SH-SY5Y (cell line): ENCODE results near the gene RELB.

Experiments used
- GATA2 ChIP-seq: IDR thresholded peaks from 2 replicates; pipeline ENCODE4 v1.6.1; 2011; ENCODE audit warnings: mild to moderate bottlenecking, low read depth, low read length
- GATA3 ChIP-seq: IDR thresholded peaks from 2 replicates; pipeline ENCODE4 v1.6.1; 2011; ENCODE audit warnings: low read depth, mild to moderate bottlenecking, low read length, moderate library complexity

GRCh38 chr19:45071969-45072790 is 70.9 kb downstream of the RELB start:
- no peak for TF ChIP-seq GATA3
- no peak for TF ChIP-seq GATA2
